H1 (cell line): Measurements from ENCODE around the gene PPP1R3F. TPM values are rescaled to one million over a fixed set of nuclear protein-coding genes. Genes with fewer than 3 reads are reported as not detected.

ENCODE experiments used
- RAD21 ChIP-seq, 2 experiments: IDR thresholded peaks in 1 of 2; conservative IDR thresholded peaks in 1 of 2; 2 replicates each; pipeline ENCODE4 v1.6.1; 2011; ENCODE audit warnings: low read depth in 2 of 2, low read length in 2 of 2, improper control_type of control experiment in 1 of 2, inconsistent platforms in 1 of 2, mild to moderate bottlenecking in 1 of 2, moderate library complexity in 1 of 2
- polyA plus RNA-seq, 7 experiments: library from polyadenylated mRNA; depleted of rRNA in 3 of 7; stranded (reverse) in 5 of 7; unstranded in 2 of 7; fragments of >200 nt in 5 of 7; fragments of 200-250 nt in 2 of 7; gene quantifications; 1 replicate in 5 of 7; 2 replicates in 1 of 7; 4 replicates in 1 of 7; pipeline versions ENCODE4 v1.2.1 to v1.2.3, GENCODE V29; 2011 to 2013; ENCODE audit warnings: missing spikeins in 2 of 7, mixed read lengths in 2 of 7
- total RNA-seq: library from RNA; stranded (reverse); fragmentation: NEBNext Ultra II Directional; extraction: Animal tissue kit (Norgen Biotek cat#: 25700); gene quantifications from 2 replicates; pipeline ENCODE4 v1.2.1, GENCODE V29; 2021

The PPP1R3F gene
- total and polyA plus RNA-seq, 2 of the 8 experiments (the other 6 are each of a cell fraction or from before 2014, with no cell fraction given), result 5.1 to 6.8 TPM

- no peak for TF ChIP-seq RAD21 (IDR thresholded peaks at IDR 0.05 in 1 of 2, conservative IDR thresholded peaks at IDR 0.05 in 1 of 2; ENCODE audit: low read depth in 2 of 2, low read length in 2 of 2)
- TF ChIP-seq, all 59 proteins: peak for 0
Observed at GRCh38 chrX:49260221-49260985, 9.2 kb upstream of the PPP1R3F start (continued).
